GM12873 (cell line): Measurements from ENCODE around the gene GALNTL6.

Experiments
- TF ChIP-seq, protein P1 (sequence below): IDR thresholded peaks from 2 replicates; pipeline ENCODE4 v1.5.1; 2012; ENCODE audit warnings: low read depth, mild to moderate bottlenecking, moderate library complexity, low read length, control low read depth; ENCODE audit not compliant: insufficient read depth; ENCODE audit errors: missing control alignments

The GALNTL6 gene

DNA sequence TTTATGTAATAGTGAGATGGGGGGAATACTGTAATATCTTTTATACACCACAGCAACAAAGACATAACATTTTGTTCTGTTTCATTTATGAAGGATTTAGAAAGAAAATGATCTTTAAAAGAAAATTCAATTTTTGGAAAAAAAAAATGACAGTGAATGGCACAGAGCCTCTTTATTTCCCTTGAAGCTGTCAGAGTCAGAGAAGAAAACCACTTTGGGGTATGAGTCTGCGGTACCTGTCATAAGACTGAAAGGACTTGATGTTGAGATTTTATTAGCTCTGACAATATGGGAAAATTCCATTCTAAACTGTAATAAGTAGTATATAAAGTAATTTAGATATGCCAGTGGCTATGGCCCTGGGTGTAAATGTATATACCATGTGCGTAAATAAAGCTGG, 134.8 kb downstream of the GALNTL6 start:
- TF ChIP-seq, protein P1, sequence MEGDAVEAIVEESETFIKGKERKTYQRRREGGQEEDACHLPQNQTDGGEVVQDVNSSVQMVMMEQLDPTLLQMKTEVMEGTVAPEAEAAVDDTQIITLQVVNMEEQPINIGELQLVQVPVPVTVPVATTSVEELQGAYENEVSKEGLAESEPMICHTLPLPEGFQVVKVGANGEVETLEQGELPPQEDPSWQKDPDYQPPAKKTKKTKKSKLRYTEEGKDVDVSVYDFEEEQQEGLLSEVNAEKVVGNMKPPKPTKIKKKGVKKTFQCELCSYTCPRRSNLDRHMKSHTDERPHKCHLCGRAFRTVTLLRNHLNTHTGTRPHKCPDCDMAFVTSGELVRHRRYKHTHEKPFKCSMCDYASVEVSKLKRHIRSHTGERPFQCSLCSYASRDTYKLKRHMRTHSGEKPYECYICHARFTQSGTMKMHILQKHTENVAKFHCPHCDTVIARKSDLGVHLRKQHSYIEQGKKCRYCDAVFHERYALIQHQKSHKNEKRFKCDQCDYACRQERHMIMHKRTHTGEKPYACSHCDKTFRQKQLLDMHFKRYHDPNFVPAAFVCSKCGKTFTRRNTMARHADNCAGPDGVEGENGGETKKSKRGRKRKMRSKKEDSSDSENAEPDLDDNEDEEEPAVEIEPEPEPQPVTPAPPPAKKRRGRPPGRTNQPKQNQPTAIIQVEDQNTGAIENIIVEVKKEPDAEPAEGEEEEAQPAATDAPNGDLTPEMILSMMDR, result no peak

DNA sequence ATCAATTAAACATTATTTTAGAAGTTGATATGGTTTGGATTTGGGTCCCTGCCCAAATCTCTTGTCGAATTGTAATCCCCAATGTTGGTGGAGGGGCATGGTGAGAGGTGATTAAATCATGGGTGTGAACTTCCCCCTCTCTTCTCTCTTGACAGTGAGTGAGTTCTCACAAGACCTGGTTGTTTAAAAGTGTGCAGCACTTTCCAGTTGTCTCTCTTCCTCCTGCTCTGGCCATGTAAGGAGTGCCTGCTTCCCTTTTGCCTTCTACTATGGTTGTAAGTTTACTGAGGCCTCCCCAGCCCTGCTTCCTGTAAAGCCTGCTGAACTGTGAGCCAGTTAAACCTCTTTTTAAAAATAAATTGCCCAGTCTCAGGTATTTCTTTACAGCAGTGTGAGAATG, 141.4 kb downstream of the GALNTL6 start:
- TF ChIP-seq, protein P1, result no peak

DNA sequence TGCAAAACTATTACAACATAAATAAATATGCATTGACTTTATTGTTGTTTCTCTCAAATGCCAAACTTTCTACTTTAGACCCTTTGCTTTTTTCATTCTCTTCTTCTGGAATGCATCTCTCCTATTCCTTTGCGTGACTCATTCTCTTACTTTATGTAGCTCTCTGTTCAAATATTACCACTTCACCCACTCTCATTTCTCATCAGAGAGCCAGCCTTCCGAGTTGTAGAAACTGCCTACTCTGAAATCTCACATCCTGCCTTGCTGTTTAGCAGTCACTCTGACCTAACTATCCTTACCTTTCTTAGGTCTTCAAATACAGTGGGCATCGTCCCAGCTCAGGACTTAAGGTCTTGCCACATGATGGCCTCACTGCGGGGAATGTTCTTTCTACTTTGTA, 143.5 kb downstream of the GALNTL6 start:
- TF ChIP-seq, protein P1, result no peak

DNA sequence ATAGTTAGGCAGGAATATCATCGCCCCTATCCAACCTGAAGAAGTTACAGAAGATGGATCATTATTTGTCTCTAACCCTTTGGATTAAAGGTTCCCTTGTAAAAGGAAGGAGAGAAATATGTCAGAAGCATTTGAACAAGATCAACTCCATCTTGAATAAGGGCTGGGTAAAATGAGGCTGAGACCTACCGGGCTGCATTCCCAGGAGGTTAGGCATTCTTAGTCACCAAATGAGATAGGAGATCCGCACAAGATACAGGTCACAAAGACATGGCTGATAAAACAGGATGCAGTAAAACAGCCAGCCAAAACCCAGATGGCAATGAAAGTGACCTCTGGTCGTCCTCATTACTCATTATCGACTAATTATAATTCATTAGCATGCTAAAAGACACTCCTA, 148.9 kb downstream of the GALNTL6 start:
- TF ChIP-seq, protein P1, result no peak

DNA sequence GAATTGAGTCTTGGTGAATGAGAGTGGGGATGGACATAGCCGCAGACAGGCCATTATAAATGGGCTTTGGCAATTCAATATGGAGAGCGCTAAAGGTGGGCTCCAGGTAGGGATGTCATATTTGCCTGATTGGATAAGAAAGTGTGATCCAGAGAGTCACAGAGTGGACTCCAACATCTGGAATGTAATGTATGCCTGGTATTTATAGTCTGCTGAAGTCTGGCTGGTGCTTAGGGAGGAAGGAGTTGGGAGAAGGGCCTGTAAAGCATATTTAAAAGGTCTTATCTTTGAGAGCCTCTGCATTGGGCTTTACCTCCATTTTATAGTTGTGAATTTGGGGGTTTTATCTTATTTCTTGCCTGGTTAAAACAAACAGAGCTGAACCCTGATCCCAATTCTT, 153.2 kb downstream of the GALNTL6 start:
- TF ChIP-seq, protein P1, result no peak

DNA sequence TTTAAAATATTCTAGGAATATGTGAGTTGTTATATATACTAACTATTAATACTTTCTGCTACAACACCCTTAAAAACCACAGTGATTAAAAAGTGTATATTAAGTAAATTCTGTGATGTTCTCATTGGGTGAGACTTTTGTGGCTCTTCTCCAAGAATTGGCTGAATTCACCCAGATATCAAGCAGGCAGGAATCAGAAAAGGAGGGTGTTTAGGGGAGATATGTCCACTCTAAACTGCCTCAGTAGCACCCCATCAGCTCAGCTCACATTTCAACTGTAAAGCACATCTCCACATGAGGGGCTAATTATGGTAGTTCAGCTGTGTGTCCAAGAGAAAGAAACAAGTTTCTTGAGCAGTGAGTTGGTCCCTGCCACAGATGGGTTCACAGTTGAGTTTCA, 165.0 kb downstream of the GALNTL6 start:
- TF ChIP-seq, protein P1, result no peak

DNA sequence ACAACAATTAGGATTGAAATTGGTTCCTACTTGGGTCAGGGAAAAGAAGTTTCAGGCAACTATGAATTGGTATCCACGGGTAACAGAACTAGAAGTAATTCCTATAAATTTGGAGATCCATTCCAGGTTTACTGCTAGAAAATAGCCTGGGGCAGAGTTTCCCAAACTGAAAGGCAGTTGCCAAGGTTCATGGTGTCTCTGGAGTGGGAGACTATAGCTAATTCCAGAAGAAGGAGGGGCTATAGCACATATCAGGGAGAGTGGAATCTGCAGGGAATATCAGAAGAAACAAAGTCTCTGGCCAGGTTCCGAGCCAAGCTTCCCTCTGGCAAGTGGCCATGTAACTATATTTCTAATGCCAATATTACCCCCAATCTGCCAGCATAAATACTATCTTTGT, 166.3 kb downstream of the GALNTL6 start:
- TF ChIP-seq, protein P1, result no peak
